HPDE6-E6E7 (cell line): ENCODE data around the gene COA8.

Source experiments
- DNase-seq: peaks from one replicate; pipeline ENCODE4 v3.0.0; 2011; ENCODE audit warnings: missing footprints; ENCODE audit errors: extremely low spot score

Gene COA8

DNA sequence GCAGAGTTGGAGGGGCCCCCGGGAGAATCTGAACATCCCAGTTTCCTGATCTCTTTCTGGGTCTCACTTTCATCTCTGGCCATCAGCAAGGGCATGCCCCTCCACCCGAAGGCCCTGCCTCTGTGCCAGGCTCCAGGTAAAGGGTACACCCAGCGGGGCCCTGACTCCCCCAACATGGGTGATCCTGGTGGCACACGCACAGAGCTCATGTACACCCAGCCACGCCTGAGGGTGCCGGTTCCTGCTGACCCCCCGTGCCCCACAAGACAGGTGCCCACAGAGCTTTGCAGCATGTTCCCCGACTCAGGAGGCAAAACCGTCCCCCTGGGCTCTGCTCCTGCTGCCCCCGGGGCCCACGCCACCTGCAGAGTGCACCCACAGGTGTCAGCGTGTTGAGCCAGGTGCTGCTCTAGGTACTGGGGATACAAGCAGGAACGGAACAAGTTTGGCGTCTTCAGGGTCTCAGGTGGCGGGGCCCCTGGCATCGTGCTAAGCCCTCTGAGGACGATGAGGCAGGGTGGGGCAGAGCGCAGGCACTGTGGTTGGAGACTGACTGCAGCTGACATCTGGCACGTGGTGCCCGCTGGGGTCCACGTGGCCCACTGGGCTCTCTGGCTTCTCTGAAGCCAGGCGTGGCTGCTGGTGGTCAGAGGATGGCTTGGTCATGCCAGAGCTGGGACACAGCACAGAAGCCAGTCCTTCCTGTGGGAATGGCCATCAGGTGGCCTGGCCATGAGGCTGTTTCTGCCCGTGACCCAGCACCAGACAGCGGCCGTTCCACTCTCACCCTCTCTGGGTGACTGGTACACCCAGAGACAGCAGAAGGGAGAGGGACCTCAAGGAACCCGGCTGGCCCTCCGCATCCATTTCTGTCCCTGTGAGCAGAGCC, 14.1 kb upstream of the COA8 start:
- DNase-seq = no peak

DNA sequence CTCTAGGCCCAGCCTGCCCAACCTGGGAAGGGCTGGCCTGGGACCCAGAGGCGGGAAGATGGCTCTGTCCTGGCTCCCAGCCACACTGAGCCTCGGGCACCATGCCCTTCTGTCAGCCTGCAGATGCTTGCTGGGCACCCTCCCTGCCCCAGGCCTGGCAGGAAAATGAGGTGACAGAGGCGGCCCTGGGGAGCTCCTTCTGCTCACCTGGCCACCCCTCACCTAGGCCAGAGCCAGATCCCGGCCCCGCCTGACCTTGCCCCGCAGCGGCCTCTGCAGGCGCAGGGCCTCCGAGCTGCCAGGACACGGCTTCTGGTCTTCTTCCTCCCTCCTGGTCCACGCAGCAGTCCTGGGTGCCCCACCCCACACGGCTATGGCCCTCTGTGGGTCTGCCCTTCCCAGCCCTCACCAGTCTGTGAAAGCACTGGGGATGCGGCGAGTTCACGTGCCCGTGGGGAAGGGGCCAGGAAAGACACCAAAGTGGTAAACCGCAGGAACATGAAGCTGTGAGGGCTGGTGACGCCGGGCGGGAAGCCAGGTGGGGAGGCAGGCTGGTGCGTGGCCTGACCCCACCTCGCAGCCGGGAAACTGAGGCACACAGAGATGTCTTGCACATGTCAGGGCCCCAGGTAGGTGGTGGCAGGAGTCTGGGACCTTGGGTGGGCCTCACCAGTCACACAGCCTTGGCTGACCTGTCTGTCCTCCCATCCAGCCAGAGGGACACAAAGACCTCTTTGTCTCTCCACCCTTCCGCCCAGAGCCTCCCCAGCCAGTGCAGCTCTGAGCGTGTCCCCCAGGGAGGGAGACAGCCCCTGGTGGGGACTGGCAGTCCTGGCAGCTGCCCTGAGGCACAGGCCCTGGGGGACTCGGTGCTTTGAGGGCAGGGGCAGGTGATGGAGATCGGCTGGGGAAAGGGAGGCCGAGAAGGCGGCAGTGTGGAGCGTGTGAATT, 13.1 kb upstream of the COA8 start:
- no peak for DNase-seq

DNA sequence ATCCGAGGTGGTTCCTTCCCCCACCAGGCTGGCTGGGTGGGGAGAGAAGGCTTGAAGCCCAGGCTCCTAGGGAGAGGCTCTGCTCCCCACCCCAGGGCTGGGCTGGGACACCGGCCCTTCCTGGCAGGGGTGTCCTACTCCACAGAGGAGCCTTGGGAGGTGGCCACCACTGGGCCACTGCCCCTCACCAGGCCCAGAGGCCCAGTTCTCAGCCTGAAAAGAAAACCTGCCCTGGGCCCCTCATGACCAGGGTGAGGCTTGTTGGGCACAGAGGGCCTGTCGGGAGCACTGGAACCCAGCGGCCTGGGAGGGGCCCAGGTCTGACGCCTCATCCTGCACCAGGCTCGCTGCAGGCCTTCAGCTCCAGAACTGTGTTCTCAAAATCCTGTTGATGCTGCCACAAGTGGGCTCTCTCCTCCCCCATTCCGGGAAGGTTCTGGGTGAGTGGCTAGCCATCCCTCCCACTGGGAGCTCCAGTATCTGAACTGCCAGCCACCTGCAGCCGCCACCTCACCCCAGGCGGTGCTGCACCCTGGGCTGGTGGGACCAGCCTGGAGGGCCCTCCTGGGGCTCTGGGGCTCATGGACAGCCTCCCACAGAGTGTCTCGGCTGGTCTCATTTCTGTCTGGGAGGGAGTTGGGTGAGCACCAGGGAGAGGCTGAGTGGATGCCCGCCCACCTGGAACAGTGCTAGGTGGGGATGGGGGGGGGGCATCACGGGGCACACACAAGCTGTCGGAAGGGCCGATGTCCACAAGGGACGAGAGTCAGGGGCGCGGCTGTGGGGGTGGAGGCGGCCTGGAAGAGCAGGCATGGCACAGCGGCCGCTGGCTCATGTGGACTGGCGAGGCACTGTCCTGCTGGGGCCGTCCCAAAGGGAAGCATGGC, 12.1 kb upstream of the COA8 start:
- no peak for DNase-seq

DNA sequence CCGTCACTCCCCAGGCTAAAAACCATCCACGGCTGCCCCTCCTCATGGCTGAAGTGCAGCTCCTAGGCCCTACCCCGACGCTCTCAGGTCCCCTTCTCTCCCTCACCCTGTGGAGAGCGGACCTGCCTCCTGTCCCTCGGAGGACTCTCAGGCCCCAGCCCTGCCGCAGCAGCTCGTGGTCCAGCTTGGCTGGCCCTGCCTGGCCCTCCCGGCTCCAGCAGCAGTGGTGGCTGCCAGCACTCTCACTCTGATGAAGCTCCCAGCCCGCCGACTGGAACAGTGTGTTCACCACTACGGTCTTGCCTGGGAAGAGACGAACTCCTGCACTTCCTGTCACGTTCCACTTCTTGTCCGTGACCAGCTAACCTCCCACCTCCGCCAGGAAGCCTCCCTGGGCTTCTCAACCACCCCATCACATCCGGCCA, 11.4 kb upstream of the COA8 start:
- no peak for DNase-seq

DNA sequence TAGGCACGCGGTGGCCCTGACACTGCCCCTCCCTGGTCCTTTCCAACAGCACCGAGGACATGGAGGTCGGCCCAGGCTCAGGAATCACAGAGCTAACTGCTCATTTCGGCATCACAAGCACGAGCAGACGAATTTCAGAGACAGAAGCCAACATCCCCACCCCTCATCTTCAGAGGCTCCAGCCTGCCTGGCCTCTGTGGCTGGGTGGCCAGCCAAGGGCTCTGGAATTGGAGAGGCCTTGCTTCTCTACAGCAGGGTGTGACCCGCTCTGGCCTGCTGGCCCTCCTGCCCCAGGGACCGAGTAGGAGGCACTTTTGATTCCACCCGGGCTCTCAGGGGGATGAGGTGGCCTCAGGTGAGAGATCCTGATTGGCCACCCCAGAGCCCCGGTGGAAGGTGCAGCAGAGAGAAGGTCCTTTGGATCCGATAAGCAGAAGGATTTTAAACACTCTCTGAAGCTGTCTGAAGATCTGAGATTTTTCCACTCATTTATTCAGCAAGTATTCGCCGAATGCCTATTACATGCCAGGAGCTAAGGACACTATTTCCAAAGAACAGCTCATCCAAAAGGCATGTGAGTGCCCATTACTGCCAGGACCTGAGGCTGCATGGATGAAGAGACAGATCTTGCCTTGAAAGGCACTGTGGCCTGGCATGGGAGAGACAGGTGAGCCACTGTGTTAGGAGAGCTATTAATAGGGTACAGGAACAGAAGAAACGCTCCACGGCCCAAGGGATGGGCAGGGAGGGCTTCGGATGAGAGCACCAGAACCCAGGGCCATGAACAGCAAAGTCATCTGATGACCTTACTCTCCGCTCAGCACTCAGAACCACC, 10.5 kb upstream of the COA8 start:
- DNase-seq = no peak

DNA sequence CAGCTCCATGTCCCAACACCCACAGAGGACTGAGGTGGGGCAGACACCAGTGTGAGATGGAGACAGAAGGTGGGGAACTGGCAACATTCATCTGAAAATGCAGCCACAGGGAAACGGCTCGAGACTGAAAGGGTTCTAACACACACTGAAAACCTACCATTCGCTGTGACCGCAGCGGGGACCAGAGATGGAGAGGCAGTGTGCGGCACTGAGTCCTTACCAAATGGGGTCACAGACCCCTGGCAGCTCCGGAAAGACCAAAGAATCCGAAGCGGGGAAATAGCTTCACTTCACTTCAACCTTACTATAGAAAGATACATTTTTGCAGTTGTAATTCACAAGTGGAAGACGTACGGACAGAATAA, 9.9 kb upstream of the COA8 start:
- no peak for DNase-seq

DNA sequence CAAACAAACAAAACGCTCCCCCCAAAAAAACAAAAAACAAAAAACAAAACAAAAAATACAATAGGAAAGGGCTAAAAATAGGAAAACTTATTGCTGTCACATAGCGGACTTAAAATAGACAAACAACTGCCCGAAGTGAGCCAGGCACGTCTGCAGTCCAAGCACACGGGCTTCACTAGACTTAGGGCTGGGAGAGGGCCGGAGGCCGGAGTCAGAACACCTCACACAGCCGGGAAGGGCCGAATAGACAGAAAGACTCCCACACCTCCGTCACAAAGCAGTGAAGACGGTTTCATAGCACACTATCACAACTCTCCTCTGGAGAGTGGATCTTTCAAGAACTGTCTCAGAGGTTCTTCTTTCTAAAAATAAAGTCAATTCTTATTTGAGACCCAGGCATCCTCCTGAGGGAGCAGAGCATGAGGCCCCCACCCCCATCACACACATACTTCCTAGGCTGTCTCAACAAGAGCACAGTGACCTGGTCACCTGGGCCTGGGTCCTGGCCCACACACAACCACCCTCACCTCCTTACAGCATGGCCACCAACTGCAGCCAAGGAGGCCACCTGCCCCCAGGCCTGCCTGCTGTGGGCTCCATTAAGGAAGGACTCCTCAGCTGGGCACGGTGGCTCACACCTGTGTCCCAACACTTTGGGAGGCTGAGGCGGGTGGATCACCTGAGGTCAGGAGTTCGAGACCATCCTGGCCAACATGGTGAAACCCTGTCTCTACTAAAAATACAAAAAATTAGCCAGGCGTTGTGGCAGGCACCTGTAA, 7.0 kb upstream of the COA8 start:
- no peak for DNase-seq

DNA sequence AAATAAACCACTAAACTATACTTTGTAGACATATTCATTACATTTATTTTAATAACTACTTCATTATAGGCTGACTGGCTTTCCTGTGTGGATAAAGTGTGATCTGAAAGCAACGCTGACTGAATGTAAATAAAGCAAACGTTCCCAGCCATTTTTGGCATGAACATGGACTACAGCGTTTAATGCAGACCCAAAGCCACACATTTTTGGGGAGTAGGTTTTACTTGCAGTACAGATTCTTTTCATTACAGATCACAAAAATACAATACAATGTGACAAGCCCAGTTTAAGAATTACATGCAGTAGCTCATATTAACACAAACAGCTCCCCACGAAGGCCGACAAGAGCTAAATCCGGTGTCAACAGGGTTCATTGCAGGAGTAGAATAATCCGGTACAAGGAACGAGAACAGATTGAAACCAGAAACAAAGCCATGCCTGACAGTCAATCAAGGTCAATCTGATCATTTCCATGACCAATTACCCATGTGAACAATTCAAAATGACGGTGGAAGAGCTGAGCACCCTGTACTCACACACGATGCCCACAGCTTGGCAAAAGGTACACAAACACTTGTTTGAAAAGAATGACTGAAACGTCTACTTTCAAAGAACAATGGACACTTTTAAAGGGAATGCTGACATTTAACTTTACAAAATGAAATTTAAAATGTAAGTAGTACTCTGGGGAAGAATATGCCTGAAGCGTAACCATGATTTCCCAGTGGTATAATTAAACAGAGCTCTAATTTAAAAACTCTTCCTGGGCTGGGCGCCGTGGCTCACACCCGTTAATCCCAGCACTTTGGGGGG, 5.6 kb upstream of the COA8 start:
- DNase-seq = no peak

DNA sequence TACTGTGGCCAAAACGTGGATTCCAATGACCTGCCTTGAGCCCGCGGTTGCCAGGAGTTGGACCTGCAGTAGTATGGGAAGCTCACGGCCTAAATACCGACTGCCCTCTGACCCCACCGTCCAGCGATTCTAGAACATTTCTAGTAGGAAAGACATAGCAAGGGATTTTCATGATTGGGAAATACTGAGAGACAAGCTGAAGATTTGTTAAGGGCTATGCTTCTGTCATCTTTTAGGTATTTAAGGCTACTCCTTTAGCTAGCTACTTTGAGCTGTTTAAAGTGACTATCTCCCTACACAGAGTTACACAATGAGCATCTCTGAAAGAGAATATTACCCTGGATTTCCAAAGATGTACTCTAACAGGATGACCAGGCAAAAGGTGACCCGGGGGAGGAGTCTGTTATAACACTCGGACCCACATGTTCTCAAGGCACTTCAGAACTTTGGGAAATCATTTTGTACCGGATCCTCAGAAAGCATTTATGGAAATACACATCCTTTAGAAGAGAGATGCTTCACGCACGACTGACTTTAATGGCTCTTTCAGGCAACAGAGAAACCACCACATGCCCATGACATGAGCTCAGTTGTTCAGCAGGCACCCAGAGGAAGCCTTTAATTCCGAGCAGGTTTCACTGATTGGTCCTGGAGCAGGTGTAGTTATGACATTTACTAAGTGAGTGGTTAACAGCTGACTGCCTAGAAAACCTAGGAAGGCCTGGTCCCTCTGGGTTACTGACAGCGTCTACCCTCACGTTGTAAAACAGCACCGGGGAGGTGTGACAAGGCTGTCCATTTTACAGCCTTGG, 4.5 kb upstream of the COA8 start:
- DNase-seq = no peak

DNA sequence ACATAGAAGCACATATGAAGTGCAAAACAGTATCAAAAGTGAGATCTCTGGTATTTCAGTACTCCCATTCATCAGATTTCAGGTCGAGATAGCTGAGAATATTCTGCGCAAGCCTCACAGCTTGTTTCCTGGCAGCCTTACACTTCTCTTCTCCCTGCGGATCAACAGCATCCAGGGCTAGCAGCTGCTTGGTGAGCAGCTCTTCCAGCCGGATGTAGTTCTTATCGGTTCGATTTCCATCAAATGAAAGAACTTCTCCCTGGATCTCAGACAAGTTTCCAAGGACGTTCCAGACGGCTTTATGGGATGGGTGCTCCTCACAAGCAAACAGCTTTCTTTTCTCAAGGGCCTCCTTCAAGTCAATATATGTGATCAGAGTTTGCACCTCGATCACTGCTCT, 3.0 kb upstream of the COA8 start:
- no peak for DNase-seq

DNA sequence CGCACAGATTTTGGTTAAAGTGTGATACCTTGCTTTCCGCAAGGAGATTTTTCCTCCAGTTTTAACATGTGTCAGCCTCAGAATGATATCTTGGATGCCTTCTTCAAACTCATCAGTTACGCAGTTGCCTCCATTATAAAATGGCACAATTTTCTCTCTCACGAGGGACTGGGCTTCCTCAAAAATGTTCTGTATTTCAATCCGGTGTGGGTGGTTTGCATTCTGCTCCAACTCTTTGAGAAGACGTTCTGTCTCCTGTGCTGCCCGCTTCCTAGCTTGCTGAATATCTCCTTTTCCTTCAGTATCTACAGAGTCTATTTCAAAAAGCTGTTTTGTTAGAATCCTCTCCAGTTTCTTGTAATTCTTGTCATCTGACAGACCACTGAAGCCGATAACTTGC, 2.1 kb upstream of the COA8 start:
- no peak for DNase-seq

DNA sequence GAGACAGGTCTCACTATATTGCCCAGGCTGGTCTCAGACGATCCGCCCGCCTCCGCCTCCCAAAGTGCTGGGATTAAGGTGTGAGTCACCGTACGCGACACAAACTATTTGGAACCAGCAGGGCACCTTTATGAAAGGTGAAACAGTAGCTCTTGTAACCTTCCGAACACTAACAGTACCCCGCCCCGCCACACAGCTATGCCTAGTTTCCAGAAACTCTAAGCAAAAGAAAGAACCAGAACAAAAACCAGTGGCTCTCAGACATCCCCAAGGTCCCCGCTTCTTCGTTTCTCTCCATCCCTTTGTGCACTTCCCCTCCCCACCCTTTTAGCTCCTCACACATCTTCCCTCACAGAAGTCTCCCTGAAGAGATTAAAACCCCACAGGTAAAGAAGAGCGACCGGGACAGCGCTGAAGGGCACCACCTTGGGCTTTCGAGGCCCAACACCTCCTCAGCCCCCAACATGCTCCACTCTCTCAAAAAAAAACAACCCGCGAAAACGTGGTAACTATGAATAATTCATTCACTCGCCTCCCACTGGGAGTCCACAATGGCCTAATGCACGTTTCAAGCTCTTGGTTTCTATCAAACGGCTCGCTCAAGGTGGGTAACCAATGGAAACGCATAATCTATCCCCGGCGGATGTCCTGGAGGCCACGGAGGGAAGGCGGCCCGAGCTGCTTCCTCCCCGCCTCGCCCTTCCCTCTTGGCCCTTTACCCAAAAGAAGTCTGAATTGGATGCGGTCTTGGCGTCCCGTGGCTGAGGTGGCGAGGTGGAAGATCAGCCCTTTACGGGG, 1.2 kb upstream of the COA8 start:
- peak; percentile 28 for DNase-seq

DNA sequence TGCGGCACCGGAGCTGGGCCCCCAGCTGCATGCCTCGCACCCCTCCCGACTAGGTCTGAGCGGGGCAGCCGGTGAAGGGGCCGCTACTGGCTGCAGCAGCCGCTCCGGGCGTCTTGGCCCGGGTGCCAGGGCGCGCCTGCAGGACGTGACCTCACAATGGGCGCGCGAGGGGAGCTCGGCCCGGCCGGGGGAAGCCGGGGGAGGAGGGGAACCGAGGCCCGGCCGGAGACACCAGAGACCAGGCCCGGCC, 656 bp upstream of the COA8 start:
- peak; percentile 62 for DNase-seq

DNA sequence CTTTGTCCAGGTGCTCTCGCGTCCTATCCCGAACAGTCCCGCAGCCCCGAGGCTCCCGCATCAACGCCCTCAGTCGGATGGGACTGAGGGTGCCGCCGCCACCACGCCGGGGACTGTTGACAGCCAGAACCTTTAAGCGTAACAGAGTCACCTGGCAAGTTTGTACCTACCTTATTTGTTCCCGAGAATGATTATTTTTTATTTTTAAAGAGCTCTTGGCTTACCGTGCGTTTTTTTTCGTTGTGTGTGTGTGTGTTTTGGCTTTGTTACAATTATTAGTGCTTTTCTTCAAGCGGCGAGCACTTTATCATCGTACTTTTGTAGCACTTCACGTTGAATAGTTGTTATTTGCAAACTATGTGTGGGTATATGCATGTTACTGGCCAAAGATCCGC, 463 bp downstream of the COA8 start:
- no peak for DNase-seq

DNA sequence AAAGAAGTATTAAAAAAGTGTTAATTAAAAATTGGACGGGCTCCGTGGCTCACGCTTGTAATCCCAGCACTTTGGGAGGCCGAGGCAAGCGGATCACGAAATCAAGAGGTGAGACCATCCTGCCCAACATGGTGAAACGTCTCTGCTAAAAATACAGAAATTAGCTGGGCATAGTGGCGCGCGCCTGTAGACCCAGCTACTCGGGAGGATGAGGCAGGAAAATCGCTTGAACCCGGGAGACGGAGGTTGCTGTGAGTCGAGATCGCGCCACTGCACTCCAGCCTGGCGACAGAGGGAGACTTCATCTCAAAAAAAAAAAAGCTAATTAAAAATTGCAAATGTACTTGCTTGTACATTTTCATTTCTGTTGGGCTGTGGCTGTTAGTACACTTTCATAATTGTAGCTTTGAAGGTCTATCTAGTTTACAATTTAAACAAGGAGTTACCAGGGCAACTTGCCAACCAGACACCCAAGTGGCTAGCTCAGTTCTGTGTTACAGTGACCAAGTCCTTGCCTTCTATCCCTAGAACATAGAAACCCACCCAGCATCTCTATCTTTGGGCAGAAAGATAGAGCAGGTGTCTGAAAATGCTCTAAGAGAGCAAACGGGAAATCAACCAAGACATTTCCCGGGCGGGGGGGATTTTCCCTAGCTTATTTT, 1.2 kb downstream of the COA8 start:
- no peak for DNase-seq

DNA sequence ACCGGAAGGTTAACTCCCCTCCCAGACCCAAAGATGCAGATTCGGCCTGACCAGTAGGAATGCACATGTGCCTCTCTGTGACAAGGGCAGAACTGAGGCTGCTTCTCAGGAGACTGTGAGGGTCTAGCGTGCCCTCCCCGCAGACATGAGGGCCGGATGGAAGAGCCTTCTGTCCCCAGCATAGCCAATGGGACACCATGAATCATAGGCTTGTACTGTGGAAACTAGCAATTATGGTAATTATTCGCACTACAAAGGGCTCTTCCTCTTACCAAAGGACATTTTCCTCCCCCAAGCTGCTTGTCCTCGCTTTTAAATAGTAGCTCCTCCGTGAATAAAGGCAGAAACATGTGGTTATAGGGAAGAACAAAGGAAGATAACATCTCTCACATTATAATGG, 6.2 kb downstream of the COA8 start:
- DNase-seq = no peak

DNA sequence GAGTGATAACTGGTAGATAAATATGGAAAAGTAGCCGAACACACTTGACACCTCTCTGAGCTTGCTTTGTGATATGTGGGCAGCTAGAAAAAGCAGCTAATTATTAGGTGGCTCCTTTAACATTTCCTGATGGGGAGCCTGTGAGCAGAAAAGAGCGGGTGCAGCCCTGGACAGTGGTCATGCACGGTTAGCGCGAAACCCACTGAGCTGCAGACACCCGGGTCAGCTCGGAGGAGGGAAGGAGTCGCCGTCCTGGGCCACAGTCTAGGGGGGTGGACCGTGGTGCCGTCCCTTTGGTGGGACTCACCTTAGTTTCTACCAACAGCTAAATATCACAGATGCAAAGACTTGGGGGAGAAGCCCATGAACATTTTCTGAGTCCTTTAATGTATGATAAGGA, 6.6 kb downstream of the COA8 start:
- no peak for DNase-seq
